GM23338 (cell line): ENCODE data around the gene MYO9A.

Source experiments
- EZH2 ChIP-seq: fragments of 200-600 bp; sonication (generic); IDR thresholded peaks from one replicate; pipeline ENCODE4 v1.8.0; 2017; ENCODE audit warnings: antibody characterized with exemption, mild to moderate bottlenecking, low read depth; ENCODE audit not compliant: unreplicated experiment
- EZH2phosphoT487 ChIP-seq: fragments of 200-600 bp; sonication (generic); IDR thresholded peaks from one replicate; pipeline ENCODE4 v1.8.1; 2018; ENCODE audit warnings: antibody characterized with exemption; ENCODE audit not compliant: unreplicated experiment
- JUNB ChIP-seq: IDR thresholded peaks from one replicate; pipeline ENCODE4 v1.6.1; 2016; ENCODE audit warnings: antibody characterized with exemption; ENCODE audit not compliant: unreplicated experiment
- NANOG ChIP-seq: IDR thresholded peaks from 2 replicates; pipeline ENCODE4 v1.6.1; 2016; ENCODE audit warnings: antibody characterized with exemption, borderline replicate concordance
- POLR2AphosphoS5 ChIP-seq: IDR thresholded peaks from 2 replicates; pipeline ENCODE4 v1.6.1; 2016; ENCODE audit warnings: antibody characterized with exemption, low read depth
- STAT1 ChIP-seq: IDR thresholded peaks from one replicate; pipeline ENCODE4 v1.6.1; 2016; ENCODE audit warnings: antibody characterized with exemption; ENCODE audit not compliant: unreplicated experiment
- ZNF331 ChIP-seq: fragments of 250-450 bp; sonication (Bioruptor Pico); IDR thresholded peaks from 2 replicates; pipeline ENCODE4 v1.5.0; 2020; ENCODE audit warnings: low read depth, mild to moderate bottlenecking, moderate library complexity
- TF ChIP-seq, protein P1 (sequence below): IDR thresholded peaks from one replicate; pipeline ENCODE4 v1.6.1; 2018; ENCODE audit warnings: antibody characterized with exemption; ENCODE audit not compliant: unreplicated experiment
- TF ChIP-seq, protein P2 (sequence below), 2 experiments: fragments of 200-600 bp in 1 of 2; sonication (generic) in 1 of 2; conservative IDR thresholded peaks; 2 replicates each; pipeline versions ENCODE4 v1.5.1 to v1.6.1; 2016 to 2017; ENCODE audit warnings: antibody characterized with exemption in 2 of 2, low read depth in 2 of 2, mild to moderate bottlenecking in 2 of 2, moderate library complexity in 1 of 2
- TF ChIP-seq, protein P3 (sequence below): IDR thresholded peaks from 2 replicates; pipeline ENCODE4 v1.6.1; 2016; ENCODE audit warnings: antibody characterized with exemption

DNA sequence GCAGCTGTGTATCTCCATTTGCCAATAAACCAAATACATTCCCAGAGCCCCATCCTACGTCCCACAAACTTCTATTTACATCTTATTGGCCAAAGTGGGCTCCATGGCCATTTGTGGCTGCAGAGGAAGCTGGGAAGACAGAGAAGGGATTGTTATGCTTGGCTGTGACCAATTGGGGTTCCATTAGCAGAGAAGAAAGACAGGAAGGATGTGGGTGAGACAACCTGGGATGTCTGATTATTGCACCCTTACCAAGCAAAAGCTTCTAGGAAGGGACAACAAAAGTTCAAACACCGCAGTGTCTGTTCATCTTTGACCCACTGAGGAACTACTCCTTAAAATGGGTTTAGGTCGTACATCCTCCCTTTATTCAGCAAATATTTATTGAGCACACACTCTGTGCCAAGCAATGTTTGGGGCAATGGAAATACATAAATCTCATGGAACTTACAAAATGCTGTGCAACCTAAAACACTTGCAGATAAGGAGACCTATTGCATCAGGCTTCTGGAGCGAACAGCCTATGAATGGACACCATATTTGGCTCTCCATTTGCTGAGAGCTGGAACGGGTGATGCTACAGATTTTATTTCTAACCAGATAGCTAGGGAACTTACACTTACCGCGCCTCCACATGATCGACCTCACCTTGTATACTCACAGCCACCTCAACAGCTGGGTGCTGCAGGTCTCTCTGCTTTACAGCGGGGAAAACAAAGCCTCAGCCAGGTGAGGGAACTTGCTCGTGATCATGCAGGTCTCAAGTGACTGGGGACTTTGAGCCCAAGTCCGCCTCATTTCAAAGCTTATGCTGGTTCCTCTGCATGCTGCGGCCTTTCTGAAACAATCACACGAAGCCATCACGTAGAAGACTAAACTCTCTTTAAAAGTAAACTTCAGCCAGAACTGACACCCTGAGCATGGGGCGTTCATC lies 329.0 kb downstream of the MYO9A start:
- TF ChIP-seq POLR2AphosphoS5 (no peak), JUNB (no peak), ZNF331 (CRISPR knock-in tag) (no peak), EZH2 (no peak), EZH2phosphoT487 (no peak), NANOG (no peak), STAT1 (no peak)
- TF ChIP-seq, protein P1, sequence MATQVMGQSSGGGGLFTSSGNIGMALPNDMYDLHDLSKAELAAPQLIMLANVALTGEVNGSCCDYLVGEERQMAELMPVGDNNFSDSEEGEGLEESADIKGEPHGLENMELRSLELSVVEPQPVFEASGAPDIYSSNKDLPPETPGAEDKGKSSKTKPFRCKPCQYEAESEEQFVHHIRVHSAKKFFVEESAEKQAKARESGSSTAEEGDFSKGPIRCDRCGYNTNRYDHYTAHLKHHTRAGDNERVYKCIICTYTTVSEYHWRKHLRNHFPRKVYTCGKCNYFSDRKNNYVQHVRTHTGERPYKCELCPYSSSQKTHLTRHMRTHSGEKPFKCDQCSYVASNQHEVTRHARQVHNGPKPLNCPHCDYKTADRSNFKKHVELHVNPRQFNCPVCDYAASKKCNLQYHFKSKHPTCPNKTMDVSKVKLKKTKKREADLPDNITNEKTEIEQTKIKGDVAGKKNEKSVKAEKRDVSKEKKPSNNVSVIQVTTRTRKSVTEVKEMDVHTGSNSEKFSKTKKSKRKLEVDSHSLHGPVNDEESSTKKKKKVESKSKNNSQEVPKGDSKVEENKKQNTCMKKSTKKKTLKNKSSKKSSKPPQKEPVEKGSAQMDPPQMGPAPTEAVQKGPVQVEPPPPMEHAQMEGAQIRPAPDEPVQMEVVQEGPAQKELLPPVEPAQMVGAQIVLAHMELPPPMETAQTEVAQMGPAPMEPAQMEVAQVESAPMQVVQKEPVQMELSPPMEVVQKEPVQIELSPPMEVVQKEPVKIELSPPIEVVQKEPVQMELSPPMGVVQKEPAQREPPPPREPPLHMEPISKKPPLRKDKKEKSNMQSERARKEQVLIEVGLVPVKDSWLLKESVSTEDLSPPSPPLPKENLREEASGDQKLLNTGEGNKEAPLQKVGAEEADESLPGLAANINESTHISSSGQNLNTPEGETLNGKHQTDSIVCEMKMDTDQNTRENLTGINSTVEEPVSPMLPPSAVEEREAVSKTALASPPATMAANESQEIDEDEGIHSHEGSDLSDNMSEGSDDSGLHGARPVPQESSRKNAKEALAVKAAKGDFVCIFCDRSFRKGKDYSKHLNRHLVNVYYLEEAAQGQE = no peak
- TF ChIP-seq, protein P2, sequence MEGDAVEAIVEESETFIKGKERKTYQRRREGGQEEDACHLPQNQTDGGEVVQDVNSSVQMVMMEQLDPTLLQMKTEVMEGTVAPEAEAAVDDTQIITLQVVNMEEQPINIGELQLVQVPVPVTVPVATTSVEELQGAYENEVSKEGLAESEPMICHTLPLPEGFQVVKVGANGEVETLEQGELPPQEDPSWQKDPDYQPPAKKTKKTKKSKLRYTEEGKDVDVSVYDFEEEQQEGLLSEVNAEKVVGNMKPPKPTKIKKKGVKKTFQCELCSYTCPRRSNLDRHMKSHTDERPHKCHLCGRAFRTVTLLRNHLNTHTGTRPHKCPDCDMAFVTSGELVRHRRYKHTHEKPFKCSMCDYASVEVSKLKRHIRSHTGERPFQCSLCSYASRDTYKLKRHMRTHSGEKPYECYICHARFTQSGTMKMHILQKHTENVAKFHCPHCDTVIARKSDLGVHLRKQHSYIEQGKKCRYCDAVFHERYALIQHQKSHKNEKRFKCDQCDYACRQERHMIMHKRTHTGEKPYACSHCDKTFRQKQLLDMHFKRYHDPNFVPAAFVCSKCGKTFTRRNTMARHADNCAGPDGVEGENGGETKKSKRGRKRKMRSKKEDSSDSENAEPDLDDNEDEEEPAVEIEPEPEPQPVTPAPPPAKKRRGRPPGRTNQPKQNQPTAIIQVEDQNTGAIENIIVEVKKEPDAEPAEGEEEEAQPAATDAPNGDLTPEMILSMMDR (conservative IDR thresholded peaks at IDR 0.05; ENCODE audit: low read depth in 2 of 2) = no peak
- TF ChIP-seq, protein P3, sequence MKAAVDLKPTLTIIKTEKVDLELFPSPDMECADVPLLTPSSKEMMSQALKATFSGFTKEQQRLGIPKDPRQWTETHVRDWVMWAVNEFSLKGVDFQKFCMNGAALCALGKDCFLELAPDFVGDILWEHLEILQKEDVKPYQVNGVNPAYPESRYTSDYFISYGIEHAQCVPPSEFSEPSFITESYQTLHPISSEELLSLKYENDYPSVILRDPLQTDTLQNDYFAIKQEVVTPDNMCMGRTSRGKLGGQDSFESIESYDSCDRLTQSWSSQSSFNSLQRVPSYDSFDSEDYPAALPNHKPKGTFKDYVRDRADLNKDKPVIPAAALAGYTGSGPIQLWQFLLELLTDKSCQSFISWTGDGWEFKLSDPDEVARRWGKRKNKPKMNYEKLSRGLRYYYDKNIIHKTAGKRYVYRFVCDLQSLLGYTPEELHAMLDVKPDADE = no peak
